HG02642 (cell line): Measurements from ENCODE around the gene NT5DC3.

Experiments used
- ATAC-seq: cut with Tn5 transposase; IDR thresholded peaks from one replicate; pipeline ENCODE4 v1.9.1; 2021; ENCODE audit warnings: mild to moderate bottlenecking; ENCODE audit not compliant: unreplicated experiment, poor library complexity

The NT5DC3 gene

GRCh38 chr12:103758310-103759089 is 82.5 kb downstream of the NT5DC3 start:
- ATAC-seq = no peak

- ATAC-seq = no peak
These were observed 83.8 kb downstream of the NT5DC3 start for GRCh38 chr12:103757248-103757647.

- ATAC-seq = no peak
These were observed 84.6 kb downstream of the NT5DC3 start for GRCh38 chr12:103756443-103756842.

- ATAC-seq = no peak
These were observed 85.6 kb downstream of the NT5DC3 start for GRCh38 chr12:103755425-103755824.

GRCh38 chr12:103751600-103751999 is 89.4 kb downstream of the NT5DC3 start:
- ATAC-seq = no peak

GRCh38 chr12:103751171-103751570 is 89.9 kb downstream of the NT5DC3 start:
- no peak for ATAC-seq

GRCh38 chr12:103748875-103749274 is 92.2 kb downstream of the NT5DC3 start:
- no peak for ATAC-seq

- ATAC-seq = no peak
These were observed 93.0 kb downstream of the NT5DC3 start for GRCh38 chr12:103748002-103748401.

- no peak for ATAC-seq
These were observed 95.1 kb downstream of the NT5DC3 start for GRCh38 chr12:103745962-103746361.

- no peak for ATAC-seq
These were observed 97.2 kb downstream of the NT5DC3 start for GRCh38 chr12:103743788-103744187.

GRCh38 chr12:103742349-103742932 is 98.6 kb downstream of the NT5DC3 start:
- ATAC-seq = no peak

- no peak for ATAC-seq
These were observed 103.2 kb downstream of the NT5DC3 start for GRCh38 chr12:103737881-103738280.

GRCh38 chr12:103736572-103736971 is 104.5 kb downstream of the NT5DC3 start:
- ATAC-seq = no peak

GRCh38 chr12:103735291-103735690 is 105.7 kb downstream of the NT5DC3 start:
- ATAC-seq = no peak

GRCh38 chr12:103734863-103735262 is 106.2 kb downstream of the NT5DC3 start:
- no peak for ATAC-seq

- ATAC-seq = no peak
These were observed 109.5 kb downstream of the NT5DC3 start for GRCh38 chr12:103731539-103731938.

- ATAC-seq = no peak
These were observed 111.5 kb downstream of the NT5DC3 start for GRCh38 chr12:103729499-103729898.

- no peak for ATAC-seq
These were observed 112.7 kb downstream of the NT5DC3 start for GRCh38 chr12:103728323-103728722.

- ATAC-seq = no peak
These were observed 113.4 kb downstream of the NT5DC3 start for GRCh38 chr12:103727638-103728037.

GRCh38 chr12:103725398-103725797 is 115.6 kb downstream of the NT5DC3 start:
- no peak for ATAC-seq
